ENCODE results near the gene PDX1.

Gene PDX1

DNA sequence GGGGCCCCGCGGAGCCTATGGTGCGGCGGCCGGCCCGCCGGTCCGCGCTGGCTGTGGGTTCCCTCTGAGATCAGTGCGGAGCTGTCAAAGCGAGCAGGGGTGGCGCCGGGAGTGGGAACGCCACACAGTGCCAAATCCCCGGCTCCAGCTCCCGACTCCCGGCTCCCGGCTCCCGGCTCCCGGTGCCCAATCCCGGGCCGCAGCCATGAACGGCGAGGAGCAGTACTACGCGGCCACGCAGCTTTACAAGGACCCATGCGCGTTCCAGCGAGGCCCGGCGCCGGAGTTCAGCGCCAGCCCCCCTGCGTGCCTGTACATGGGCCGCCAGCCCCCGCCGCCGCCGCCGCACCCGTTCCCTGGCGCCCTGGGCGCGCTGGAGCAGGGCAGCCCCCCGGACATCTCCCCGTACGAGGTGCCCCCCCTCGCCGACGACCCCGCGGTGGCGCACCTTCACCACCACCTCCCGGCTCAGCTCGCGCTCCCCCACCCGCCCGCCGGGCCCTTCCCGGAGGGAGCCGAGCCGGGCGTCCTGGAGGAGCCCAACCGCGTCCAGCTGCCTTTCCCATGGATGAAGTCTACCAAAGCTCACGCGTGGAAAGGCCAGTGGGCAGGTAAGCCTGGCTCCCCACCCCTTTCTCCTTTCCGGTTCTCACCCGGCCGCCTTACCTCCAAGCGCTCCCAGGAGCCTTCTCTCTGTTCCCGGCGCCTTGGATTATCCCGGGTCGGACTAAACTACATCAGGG lies at the start of gene PDX1:
PDX1 (plus strand) TSS at position 67 of the 743 bp plus-strand sequence; CDS start at position 206, 139 bp downstream.
- TF ChIP-seq JUND (IDR thresholded peaks at IDR 0.05; ENCODE audit: low read depth) = no peak
- DNase-seq (ENCODE audit: low read depth in 1 of 2, low spot score in 1 of 2) = no peak
- in situ Hi-C loops (cut with HindIII; ENCODE audit: low pct_unique_long_range_greater_than_20kb, low sequenced_read_pairs) = no loop called here

DNA sequence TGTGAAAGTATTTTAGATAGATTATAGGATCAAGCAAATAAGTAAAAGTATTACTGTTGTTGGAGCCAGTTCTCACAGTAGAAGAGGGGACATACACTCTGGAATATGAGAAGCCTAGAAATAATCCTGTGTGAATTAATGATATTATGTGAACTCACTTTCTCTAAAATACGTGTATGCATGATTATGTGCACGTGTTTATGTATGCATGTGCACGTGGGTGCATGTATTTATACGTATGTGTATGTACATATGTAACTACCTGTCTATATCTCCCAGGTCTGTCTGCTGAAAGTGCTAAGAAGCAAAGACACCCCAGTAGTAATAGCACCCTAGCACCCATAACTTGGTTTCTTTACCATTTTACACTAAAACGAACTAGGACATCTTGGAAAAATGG lies 41.5 kb upstream of the PDX1 start:
- DNase-seq (ENCODE audit: low read depth in 1 of 2, low spot score in 1 of 2) = no peak
- TF ChIP-seq JUND (IDR thresholded peaks at IDR 0.05; ENCODE audit: low read depth) = no peak
- in situ Hi-C loops (cut with HindIII; ENCODE audit: low pct_unique_long_range_greater_than_20kb, low sequenced_read_pairs) = no loop called here

- no peak for TF ChIP-seq JUND (IDR thresholded peaks at IDR 0.05; ENCODE audit: low read depth)
- DNase-seq (ENCODE audit: low read depth in 1 of 2, low spot score in 1 of 2) = no peak
- in situ Hi-C loops (cut with HindIII; ENCODE audit: low pct_unique_long_range_greater_than_20kb, low sequenced_read_pairs) = no loop called here
Observed at GRCh38 chr13:27889471-27889870, 30.3 kb upstream of the PDX1 start.

DNA sequence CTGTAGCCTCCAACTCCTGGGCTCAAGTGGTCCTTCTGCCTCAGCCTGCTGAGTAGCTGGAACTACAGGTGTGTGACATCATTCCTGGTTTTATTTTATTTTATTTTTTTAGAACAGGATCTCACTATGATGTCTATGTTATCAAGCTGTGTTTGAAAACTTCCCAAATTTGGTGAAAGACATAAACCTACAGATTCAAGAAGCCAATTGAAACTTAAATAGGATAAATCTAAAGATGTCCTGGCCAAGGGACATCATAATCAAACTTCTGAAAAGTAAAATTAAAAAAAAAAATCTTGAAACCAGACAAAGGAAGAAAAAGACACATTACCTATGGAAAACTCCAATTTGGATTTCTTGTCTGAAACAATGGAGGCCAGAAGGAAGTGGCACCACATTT lies 23.1 kb upstream of the PDX1 start:
- in situ Hi-C loops (cut with HindIII; ENCODE audit: low pct_unique_long_range_greater_than_20kb, low sequenced_read_pairs) = no loop called here
- no peak for DNase-seq (ENCODE audit: low read depth in 1 of 2, low spot score in 1 of 2)
- no peak for TF ChIP-seq JUND (IDR thresholded peaks at IDR 0.05; ENCODE audit: low read depth)

- in situ Hi-C loops (cut with HindIII; ENCODE audit: low pct_unique_long_range_greater_than_20kb, low sequenced_read_pairs) = no loop called here
- no peak for DNase-seq (ENCODE audit: low read depth in 1 of 2, low spot score in 1 of 2)
- TF ChIP-seq JUND (IDR thresholded peaks at IDR 0.05; ENCODE audit: low read depth) = no peak
Observed at GRCh38 chr13:27904719-27905118, 15.1 kb upstream of the PDX1 start.

GRCh38 chr13:27905650-27906049 lies 14.2 kb upstream of the PDX1 start:
- no peak for DNase-seq (ENCODE audit: low read depth in 1 of 2, low spot score in 1 of 2)
- in situ Hi-C loops (cut with HindIII; ENCODE audit: low pct_unique_long_range_greater_than_20kb, low sequenced_read_pairs) = no loop called here
- no peak for TF ChIP-seq JUND (IDR thresholded peaks at IDR 0.05; ENCODE audit: low read depth)

- in situ Hi-C loops (cut with HindIII; ENCODE audit: low pct_unique_long_range_greater_than_20kb, low sequenced_read_pairs) = no loop called here
- TF ChIP-seq JUND (IDR thresholded peaks at IDR 0.05; ENCODE audit: low read depth) = no peak
- DNase-seq (ENCODE audit: low read depth in 1 of 2, low spot score in 1 of 2) = no peak
Observed at GRCh38 chr13:27907121-27907787, 12.5 kb upstream of the PDX1 start.

DNA sequence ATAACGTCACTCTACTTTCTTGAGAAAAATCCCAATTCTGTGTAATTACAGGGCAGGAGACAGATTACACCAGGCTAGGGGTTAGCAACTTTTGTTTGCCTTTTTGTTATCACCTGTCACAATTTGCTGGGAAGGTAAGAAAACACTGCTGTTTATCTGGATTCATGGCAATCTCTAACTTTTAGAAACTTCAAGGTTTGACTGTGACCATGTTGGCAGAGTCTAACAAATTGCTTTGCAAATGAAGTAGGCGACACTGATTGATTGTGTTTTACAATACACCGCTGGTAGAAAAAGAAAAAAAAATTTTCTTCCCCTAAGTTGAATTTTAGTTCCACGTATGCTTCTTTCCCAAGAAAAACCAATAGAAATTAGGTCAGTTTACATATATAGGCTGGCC lies 10.4 kb upstream of the PDX1 start:
- in situ Hi-C loops (cut with HindIII; ENCODE audit: low pct_unique_long_range_greater_than_20kb, low sequenced_read_pairs) = no loop called here
- DNase-seq (ENCODE audit: low read depth in 1 of 2, low spot score in 1 of 2) = no peak
- TF ChIP-seq JUND (IDR thresholded peaks at IDR 0.05; ENCODE audit: low read depth) = no peak

- no peak for TF ChIP-seq JUND (IDR thresholded peaks at IDR 0.05; ENCODE audit: low read depth)
- DNase-seq (ENCODE audit: low read depth in 1 of 2, low spot score in 1 of 2) = no peak
- in situ Hi-C loops (cut with HindIII; ENCODE audit: low pct_unique_long_range_greater_than_20kb, low sequenced_read_pairs) = no loop called here
Observed at GRCh38 chr13:27911521-27911920, 8.3 kb upstream of the PDX1 start.

GRCh38 chr13:27913160-27913559 lies 6.6 kb upstream of the PDX1 start:
- TF ChIP-seq JUND (IDR thresholded peaks at IDR 0.05; ENCODE audit: low read depth) = no peak
- DNase-seq (ENCODE audit: low read depth in 1 of 2, low spot score in 1 of 2) = no peak
- in situ Hi-C loops (cut with HindIII; ENCODE audit: low pct_unique_long_range_greater_than_20kb, low sequenced_read_pairs) = no loop called here

- in situ Hi-C loops (cut with HindIII; ENCODE audit: low pct_unique_long_range_greater_than_20kb, low sequenced_read_pairs) = no loop called here
- no peak for TF ChIP-seq JUND (IDR thresholded peaks at IDR 0.05; ENCODE audit: low read depth)
- no peak for DNase-seq (ENCODE audit: low read depth in 1 of 2, low spot score in 1 of 2)
Observed at GRCh38 chr13:27915301-27916207, 4.2 kb upstream of the PDX1 start.

DNA sequence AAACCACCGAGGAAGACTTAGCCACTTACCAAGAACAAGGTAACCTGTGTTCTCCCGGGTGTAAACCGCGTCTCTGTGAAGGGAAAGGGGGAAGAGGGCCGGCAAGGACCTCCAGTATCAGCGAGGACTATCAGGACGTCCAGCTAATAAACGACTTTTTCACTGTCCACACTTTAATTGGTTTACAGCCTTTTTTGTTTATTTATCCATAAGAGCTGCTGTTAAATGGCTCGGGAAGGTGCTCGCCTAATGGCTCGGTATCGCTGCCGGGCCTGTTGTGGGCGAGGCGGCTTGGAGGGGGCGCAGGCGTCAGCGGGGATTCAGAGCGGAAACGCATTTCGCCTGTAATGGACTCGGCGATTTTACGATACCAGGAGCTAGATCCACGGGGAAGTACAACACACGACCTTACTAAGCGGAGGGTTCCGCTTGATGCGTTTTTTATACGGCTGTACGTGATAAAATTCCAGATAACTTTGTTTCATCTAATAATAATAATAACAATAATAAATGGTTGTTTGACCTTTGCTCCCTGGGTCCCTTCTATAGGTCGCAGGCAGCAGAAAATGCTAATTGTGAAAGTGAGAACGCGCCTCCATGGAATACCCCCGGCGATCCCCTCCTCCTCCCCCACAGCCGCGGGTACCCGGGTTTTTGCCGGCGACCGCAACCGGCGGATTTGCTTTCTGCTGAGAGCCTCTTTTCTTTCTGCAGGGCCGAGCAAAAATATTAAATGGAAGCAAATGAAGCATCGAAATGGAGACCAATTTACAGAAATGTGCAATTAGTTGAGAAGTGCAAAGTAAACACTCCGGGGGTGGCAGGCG lies 2.5 kb upstream of the PDX1 start:
- in situ Hi-C loops (cut with HindIII; ENCODE audit: low pct_unique_long_range_greater_than_20kb, low sequenced_read_pairs) = no loop called here
- no peak for TF ChIP-seq JUND (IDR thresholded peaks at IDR 0.05; ENCODE audit: low read depth)
- no peak for DNase-seq (ENCODE audit: low read depth in 1 of 2, low spot score in 1 of 2)

All from T47D (cell line).